ENCODE data around the gene SUPT4H1.

SUPT4H1 gene

DNA sequence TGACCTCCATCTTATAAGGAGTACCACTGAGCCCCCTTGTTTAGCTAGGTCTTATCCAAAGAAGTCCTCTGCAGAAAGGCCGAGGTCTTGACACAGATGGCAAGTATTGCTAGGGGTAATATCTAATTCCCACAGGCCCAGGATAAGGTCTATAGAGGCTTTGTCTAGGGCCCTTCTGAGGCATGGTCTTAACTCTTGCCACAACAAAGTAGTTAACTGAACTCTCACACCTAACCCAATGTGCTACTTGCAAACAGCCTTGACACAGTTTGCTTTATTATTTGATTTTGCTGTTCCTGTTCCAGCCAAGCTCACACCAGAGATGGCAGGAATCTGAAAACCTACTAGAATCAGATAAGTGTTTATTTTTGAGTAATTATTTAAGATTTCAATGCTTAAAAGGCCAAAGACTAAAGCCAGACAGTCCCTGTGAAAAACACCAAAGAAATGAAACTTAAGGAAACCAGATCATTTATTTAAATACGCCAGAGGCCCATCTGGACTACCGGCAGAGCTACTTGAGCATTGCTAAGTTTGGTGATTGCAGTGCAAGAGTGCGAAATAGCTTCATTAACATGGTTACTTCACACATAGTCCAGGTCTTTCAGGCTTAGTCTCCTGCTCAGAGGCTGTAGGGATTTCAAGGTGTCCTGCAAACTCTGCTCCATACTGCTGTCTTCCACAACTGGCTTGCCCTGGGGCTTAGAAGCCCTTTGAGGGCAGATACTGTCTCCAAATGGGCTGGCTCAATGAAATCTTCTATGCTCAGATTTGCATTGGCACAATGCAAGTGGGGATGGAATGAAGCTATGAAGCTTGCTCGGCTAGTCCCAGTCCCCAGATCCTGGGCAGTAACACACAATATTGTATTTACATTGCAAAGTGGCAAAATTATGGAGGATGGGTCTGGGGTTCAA is 28.5 kb upstream of the SUPT4H1 start:
- WGBS (ENCODE audit: insufficient coverage, insufficient read length), result no CpG with 5 or more reads among the region's 5 CpGs
- H3K27me3 ChIP-seq (ENCODE audit: control insufficient read depth, insufficient read depth, low read length), result no peaks in the 10 kb centered on the region
- no peak overlapping the region for H3K27ac ChIP-seq (ENCODE audit: low read length)
- peaks cover 5% of the 10 kb centered on the region for H3K4me1 ChIP-seq (ENCODE audit: control insufficient read depth, insufficient read depth, low read length)
- no peak for DNase-seq (ENCODE audit: low read depth, low spot score)
- no peak overlapping the region for H3K4me3 ChIP-seq (ENCODE audit: low read length)
- no peaks in the 10 kb centered on the region for H3K36me3 ChIP-seq (ENCODE audit: control insufficient read depth, insufficient read depth, low read length)
- no peaks in the 10 kb centered on the region for H3K9me3 ChIP-seq (ENCODE audit: control insufficient read depth, insufficient read depth, low read length)

DNA sequence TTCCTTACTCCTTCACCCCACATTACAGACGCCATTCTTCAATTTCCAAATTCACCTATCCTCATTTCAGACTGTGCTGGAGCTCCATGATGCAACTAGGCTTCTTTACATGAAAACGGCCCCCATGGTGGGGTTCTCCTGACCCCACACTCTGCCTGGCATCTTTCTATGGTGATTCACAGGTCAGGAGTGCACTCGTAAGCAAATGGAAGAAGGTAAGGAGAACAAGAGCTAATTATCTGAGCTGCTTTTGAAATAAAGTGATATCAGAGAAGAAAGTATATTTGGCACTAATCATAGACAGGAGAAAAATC is 27.5 kb upstream of the SUPT4H1 start:
- no peaks in the 10 kb centered on the region for H3K9me3 ChIP-seq (ENCODE audit: control insufficient read depth, insufficient read depth, low read length)
- no CpG with 5 or more reads among the region's 3 CpGs for WGBS (ENCODE audit: insufficient coverage, insufficient read length)
- no peaks in the 10 kb centered on the region for H3K27me3 ChIP-seq (ENCODE audit: control insufficient read depth, insufficient read depth, low read length)
- DNase-seq (ENCODE audit: low read depth, low spot score), result no peak
- H3K4me3 ChIP-seq (ENCODE audit: low read length), result no peak overlapping the region
- H3K27ac ChIP-seq (ENCODE audit: low read length), result no peak overlapping the region
- peaks cover 5% of the 10 kb centered on the region for H3K4me1 ChIP-seq (ENCODE audit: control insufficient read depth, insufficient read depth, low read length)
- no peaks in the 10 kb centered on the region for H3K36me3 ChIP-seq (ENCODE audit: control insufficient read depth, insufficient read depth, low read length)

DNA sequence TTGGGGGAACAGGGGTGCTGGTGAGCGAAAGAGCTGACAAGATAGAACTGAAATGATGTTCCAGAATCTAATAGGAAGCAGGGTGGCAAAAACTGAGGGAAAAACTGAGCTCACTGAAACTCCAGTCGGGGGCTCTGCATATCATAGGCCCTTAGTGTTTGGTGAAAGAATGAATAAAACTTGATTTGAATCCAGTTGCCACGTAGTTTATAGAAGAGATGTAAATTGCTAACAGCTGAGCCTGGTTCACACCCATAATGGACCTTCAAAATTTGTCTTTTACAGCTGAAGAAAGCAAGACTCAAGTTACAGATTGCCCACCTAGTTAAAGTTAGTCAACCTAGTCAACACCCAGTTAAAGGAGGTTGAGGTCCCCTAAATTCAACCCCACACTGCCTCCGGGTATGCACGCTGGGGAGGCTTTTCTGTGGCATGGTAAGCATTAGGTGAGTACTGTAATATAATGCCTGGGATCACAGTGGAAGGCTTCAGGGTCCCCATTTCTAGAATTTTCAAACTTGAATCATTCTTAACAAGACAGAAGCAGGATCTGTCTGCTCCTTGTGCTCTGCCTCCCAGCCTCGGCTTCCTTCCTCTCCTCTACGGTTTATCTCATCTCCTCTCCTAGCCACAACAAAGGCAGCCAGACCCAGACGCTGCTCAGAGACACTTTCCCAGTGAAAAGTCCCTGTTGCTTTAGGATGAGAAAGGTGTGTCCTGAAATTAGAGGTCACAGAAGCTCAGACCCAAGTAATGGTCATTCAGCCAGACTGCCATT is 26.9 kb upstream of the SUPT4H1 start:
- Histone ChIP-seq H3K4me3 (ENCODE audit: low read length) (no peak overlapping the region), H3K9me3 (ENCODE audit: control insufficient read depth, insufficient read depth, low read length) (no peaks in the 10 kb centered on the region), H3K36me3 (ENCODE audit: control insufficient read depth, insufficient read depth, low read length) (no peaks in the 10 kb centered on the region), H3K27me3 (ENCODE audit: control insufficient read depth, insufficient read depth, low read length) (no peaks in the 10 kb centered on the region), H3K27ac (ENCODE audit: low read length) (no peak overlapping the region), H3K4me1 (ENCODE audit: control insufficient read depth, insufficient read depth, low read length) (peaks cover 5% of the 10 kb centered on the region)
- no CpG with 5 or more reads among the region's 8 CpGs for WGBS (ENCODE audit: insufficient coverage, insufficient read length)
- DNase-seq (ENCODE audit: low read depth, low spot score), result no peak

DNA sequence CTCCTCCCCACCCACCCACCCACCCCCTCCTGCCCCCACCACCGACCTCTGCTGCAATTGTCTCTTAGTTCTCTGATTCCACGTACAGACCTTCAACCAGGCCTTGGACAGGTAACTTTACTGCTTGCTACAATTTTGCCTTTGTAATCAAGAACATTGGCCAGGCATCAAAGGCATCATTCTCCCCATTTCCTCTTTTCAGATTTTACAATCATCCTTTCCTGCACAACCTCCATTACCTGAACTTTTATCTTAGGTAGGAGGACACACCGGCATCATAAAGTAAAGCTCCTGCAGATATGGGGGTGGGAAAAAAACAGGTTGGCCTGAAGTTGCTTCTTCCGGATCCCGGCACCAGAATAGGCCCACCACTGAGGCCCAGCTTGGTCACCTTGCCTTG is 25.7 kb upstream of the SUPT4H1 start:
- Histone ChIP-seq H3K9me3 (ENCODE audit: control insufficient read depth, insufficient read depth, low read length) (no peaks in the 10 kb centered on the region), H3K4me3 (ENCODE audit: low read length) (no peak overlapping the region), H3K36me3 (ENCODE audit: control insufficient read depth, insufficient read depth, low read length) (no peaks in the 10 kb centered on the region), H3K27me3 (ENCODE audit: control insufficient read depth, insufficient read depth, low read length) (no peaks in the 10 kb centered on the region), H3K27ac (ENCODE audit: low read length) (no peak overlapping the region), H3K4me1 (ENCODE audit: control insufficient read depth, insufficient read depth, low read length) (peaks cover 5% of the 10 kb centered on the region)
- WGBS (ENCODE audit: insufficient coverage, insufficient read length), result no CpG with 5 or more reads among the region's 5 CpGs
- no peak for DNase-seq (ENCODE audit: low read depth, low spot score)

DNA sequence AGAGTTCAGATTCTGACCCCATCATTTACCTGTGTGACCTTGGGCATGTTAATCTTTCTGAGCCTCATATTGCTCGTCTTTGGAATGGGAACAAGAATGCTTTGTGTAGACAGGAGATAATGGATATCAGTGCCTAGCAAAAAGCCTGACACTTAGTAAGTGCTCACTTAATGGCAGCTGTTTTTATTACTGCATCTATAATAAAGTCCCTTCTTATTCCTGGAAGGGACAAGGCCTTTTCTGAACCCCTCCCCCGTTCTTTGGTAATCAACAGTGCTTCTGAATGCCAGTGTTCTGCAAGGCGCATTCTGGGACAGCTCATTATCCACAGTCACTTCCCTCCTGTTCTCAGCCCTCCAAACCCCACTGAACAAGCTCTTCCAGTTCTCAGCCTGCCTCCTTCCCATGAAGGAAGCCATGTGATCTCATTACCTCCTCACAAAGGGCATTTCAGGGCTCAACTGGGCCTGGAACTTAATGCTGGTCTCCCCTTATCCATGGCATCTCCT is 25.1 kb upstream of the SUPT4H1 start:
- no CpG with 5 or more reads among the region's 3 CpGs for WGBS (ENCODE audit: insufficient coverage, insufficient read length)
- Histone ChIP-seq H3K4me3 (ENCODE audit: low read length) (no peak overlapping the region), H3K36me3 (ENCODE audit: control insufficient read depth, insufficient read depth, low read length) (no peaks in the 10 kb centered on the region), H3K4me1 (ENCODE audit: control insufficient read depth, insufficient read depth, low read length) (peaks cover 5% of the 10 kb centered on the region), H3K27me3 (ENCODE audit: control insufficient read depth, insufficient read depth, low read length) (no peaks in the 10 kb centered on the region), H3K27ac (ENCODE audit: low read length) (no peak overlapping the region), H3K9me3 (ENCODE audit: control insufficient read depth, insufficient read depth, low read length) (no peaks in the 10 kb centered on the region)
- no peak for DNase-seq (ENCODE audit: low read depth, low spot score)

DNA sequence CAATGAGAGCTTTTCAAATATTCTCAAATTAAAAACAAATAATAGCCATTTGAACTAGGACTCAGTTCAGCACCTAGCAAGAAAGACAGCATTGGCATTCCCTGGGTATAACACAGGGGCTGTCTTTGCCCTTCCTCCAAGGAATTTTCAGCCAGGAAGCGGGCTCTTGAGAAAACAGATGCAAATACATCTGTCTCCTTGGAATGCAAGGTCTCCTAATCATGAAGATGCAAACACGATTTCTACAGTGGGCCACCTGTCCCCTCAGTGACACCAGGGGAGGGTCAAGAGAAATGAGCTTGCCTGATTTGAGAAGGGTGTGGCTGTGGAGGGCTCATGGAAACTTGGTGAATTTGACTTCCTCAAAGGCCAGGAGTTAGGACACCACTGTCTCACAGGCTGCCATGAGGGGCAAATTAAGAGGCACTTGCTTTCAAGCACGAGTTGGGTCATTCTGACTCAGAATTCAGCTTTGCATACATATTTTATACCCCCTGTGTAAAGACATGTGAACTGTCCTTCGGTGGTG is 24.5 kb upstream of the SUPT4H1 start:
- Histone ChIP-seq H3K36me3 (ENCODE audit: control insufficient read depth, insufficient read depth, low read length) (no peaks in the 10 kb centered on the region), H3K4me3 (ENCODE audit: low read length) (no peak overlapping the region), H3K27ac (ENCODE audit: low read length) (no peak overlapping the region), H3K4me1 (ENCODE audit: control insufficient read depth, insufficient read depth, low read length) (peaks cover 5% of the 10 kb centered on the region), H3K27me3 (ENCODE audit: control insufficient read depth, insufficient read depth, low read length) (no peaks in the 10 kb centered on the region), H3K9me3 (ENCODE audit: control insufficient read depth, insufficient read depth, low read length) (no peaks in the 10 kb centered on the region)
- no CpG with 5 or more reads among the region's 4 CpGs for WGBS (ENCODE audit: insufficient coverage, insufficient read length)
- no peak for DNase-seq (ENCODE audit: low read depth, low spot score)

DNA sequence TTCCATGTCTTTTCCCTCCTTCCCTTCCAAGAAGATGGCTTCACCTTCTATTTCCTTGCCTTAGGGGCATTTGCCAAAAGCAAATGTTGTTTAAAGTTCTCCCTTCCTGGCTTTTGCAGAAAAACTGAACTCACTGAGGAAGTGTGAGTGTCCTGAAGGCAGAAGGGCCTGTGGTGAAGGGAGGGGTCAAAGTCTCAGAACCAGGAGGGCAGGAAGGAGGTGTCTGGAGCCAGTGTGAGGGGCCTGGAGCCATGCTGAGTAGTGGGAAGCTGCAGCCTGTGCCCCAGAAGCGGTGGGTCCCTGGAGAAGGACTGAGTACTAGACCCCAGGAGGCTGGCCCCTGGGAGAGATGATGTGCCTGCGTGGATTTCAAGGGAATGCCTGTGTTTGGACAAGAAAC is 23.8 kb upstream of the SUPT4H1 start:
- DNase-seq (ENCODE audit: low read depth, low spot score), result no peak
- Histone ChIP-seq H3K36me3 (ENCODE audit: control insufficient read depth, insufficient read depth, low read length) (no peaks in the 10 kb centered on the region), H3K27ac (ENCODE audit: low read length) (no peak overlapping the region), H3K27me3 (ENCODE audit: control insufficient read depth, insufficient read depth, low read length) (no peaks in the 10 kb centered on the region), H3K9me3 (ENCODE audit: control insufficient read depth, insufficient read depth, low read length) (no peaks in the 10 kb centered on the region), H3K4me1 (ENCODE audit: control insufficient read depth, insufficient read depth, low read length) (peaks cover 5% of the 10 kb centered on the region), H3K4me3 (ENCODE audit: low read length) (no peak overlapping the region)
- WGBS (ENCODE audit: insufficient coverage, insufficient read length), result no CpG with 5 or more reads among the region's 2 CpGs

DNA sequence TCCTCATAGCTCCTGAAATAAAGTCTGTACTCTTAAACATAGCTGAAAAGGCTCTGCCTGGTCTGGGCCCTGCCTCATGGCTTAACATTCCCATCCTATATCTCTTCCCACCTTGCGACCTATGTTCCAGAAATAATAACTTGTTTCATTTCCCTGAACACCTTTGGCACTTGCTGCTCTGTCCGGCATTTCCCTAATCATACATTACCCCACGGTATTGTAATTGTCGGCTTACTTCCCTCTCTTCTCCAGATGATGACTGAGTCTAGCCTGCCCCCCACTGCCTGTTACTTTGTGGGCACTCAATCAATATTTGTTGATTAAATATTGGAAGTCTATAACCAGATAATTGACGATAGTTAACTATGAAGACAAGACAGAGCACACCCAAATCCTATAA is 23.3 kb upstream of the SUPT4H1 start:
- H3K4me1 ChIP-seq (ENCODE audit: control insufficient read depth, insufficient read depth, low read length), result peaks cover 5% of the 10 kb centered on the region
- DNase-seq (ENCODE audit: low read depth, low spot score), result no peak
- H3K4me3 ChIP-seq (ENCODE audit: low read length), result no peak overlapping the region
- H3K9me3 ChIP-seq (ENCODE audit: control insufficient read depth, insufficient read depth, low read length), result no peaks in the 10 kb centered on the region
- H3K36me3 ChIP-seq (ENCODE audit: control insufficient read depth, insufficient read depth, low read length), result no peaks in the 10 kb centered on the region
- WGBS (ENCODE audit: insufficient coverage, insufficient read length), result no CpG with 5 or more reads among the region's 5 CpGs
- no peaks in the 10 kb centered on the region for H3K27me3 ChIP-seq (ENCODE audit: control insufficient read depth, insufficient read depth, low read length)
- no peak overlapping the region for H3K27ac ChIP-seq (ENCODE audit: low read length)

DNA sequence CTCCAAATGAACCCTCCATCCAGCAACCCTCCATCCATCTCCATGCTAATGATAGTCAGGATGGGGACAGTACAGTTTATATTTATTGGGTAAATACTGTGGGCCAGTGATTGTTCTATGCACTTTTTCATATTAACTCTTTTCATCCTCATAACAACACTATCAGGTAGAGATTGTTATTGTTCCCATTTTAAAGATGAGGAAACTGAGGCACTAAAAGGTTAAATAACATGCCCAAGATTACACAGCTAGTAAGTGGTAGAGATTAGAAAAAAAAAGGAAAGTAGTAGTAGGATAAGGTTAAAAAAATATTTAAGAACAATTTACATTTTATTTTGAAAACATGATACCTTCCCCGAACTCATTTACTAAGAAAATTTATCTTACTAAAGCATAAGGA is 21.9 kb upstream of the SUPT4H1 start:
- Histone ChIP-seq H3K27ac (ENCODE audit: low read length) (no peak overlapping the region), H3K27me3 (ENCODE audit: control insufficient read depth, insufficient read depth, low read length) (no peaks in the 10 kb centered on the region), H3K36me3 (ENCODE audit: control insufficient read depth, insufficient read depth, low read length) (no peaks in the 10 kb centered on the region), H3K4me3 (ENCODE audit: low read length) (no peak overlapping the region), H3K4me1 (ENCODE audit: control insufficient read depth, insufficient read depth, low read length) (peaks cover 5% of the 10 kb centered on the region), H3K9me3 (ENCODE audit: control insufficient read depth, insufficient read depth, low read length) (no peaks in the 10 kb centered on the region)
- no CpG with 5 or more reads among the region's 1 CpG for WGBS (ENCODE audit: insufficient coverage, insufficient read length)
- no peak for DNase-seq (ENCODE audit: low read depth, low spot score)

DNA sequence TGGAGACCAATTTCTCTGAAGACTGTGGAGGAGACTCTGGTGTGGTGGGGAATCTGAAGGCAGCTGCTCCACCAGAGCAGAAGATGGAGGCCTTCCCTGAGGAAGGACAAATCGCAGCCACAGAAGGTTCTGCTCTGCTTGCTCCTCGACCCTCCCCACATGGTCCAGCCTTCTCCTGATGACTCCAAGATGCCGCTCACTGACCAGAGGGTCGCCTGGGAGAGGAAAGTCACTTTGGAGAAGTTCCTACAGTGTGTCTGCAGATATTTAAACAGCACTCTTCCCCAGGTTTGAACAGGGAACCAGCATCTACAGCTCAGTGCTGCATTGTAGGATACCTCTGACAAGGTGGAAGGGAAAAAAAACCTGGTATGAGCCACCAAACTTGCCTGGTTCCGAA is 21.0 kb upstream of the SUPT4H1 start:
- H3K36me3 ChIP-seq (ENCODE audit: control insufficient read depth, insufficient read depth, low read length), result no peaks in the 10 kb centered on the region
- no peak overlapping the region for H3K27ac ChIP-seq (ENCODE audit: low read length)
- WGBS (ENCODE audit: insufficient coverage, insufficient read length), result no CpG with 5 or more reads among the region's 5 CpGs
- H3K4me3 ChIP-seq (ENCODE audit: low read length), result no peak overlapping the region
- no peaks in the 10 kb centered on the region for H3K27me3 ChIP-seq (ENCODE audit: control insufficient read depth, insufficient read depth, low read length)
- H3K9me3 ChIP-seq (ENCODE audit: control insufficient read depth, insufficient read depth, low read length), result no peaks in the 10 kb centered on the region
- DNase-seq (ENCODE audit: low read depth, low spot score), result no peak
- peaks cover 5% of the 10 kb centered on the region for H3K4me1 ChIP-seq (ENCODE audit: control insufficient read depth, insufficient read depth, low read length)
